Stimulated activated CD4-positive, alpha-beta T cell treated with anti-CD3 and anti-CD28 coated beads, Interleukin-1b, Interleukin-23, amount 100 ng/mL, for 24 hours (primary cell): ENCODE results near the gene MSRB2.
A peak's percentile ranks its signal among the peaks of the same experiment; 100 is the strongest.
"Not testable (repeated sequence)": the region's sequence is repeated elsewhere in the genome, so short reads cannot be mapped to it uniquely, and the experiment has no call there.

ENCODE experiments used
- DNase-seq, 4 experiments: peaks; one replicate each; pipeline ENCODE4 v3.0.0-alpha.2; 2020; ENCODE audit warnings: low read depth in 4 of 4, low spot score in 1 of 4

Gene MSRB2

GRCh38 chr10:23070092-23070912 is 25.1 kb upstream of the MSRB2 start:
- not testable (repeated sequence) for DNase-seq

DNA sequence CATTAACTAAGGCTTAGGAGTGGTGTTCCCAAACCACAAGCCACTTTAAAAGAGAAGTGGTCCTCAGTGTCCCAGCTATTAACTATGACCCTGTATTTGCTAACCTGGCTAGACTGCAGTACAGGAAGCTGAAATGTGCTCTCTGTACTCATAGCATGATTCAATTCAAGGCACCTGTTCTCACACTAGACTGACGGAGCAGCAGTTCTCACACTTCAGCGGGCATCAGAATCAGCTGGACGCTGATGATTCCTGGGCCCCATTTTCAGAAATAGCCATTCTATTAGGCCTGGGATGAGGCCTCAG is 24.5 kb upstream of the MSRB2 start:
- no peak for DNase-seq

DNA sequence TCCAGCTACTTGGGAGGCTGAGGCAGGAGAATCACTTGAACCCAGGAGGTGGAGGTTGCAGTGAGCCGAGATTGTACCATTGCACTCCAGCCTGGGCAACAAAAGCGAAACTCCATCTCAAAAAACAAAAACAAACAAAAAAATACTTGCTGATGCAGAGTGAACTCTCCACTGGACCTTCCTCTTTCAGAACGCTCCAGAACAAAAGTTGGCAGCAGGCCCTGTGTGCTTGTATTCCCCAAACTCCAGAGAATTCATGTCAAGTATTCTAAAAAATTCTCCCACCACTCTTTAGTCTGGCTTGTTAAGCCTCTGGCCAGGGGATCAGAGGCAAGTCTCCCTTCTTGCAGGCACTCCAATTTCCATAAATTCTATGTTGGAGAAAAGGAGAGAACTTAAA is 22.8 kb upstream of the MSRB2 start:
- not testable (repeated sequence) for DNase-seq

DNA sequence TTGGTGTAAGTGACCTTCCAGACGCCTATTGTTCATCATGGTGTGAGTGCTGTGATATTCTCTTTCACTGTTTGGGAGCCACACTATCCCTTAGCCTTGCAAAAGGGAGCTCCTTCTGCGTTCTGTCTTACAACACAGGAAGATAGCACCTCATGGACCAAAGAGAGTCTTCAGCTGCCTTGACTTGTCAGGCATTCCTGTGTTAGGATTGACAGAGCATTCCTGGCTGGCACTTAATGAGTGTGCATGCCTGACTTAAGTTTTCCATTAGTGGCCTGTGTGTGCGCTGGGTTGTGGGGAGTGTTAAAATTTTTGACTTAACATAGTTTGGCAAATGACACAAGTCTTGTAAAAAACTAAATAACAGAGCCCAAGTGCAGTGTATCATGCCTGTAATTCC is 21.9 kb upstream of the MSRB2 start:
- DNase-seq, result no peak

DNA sequence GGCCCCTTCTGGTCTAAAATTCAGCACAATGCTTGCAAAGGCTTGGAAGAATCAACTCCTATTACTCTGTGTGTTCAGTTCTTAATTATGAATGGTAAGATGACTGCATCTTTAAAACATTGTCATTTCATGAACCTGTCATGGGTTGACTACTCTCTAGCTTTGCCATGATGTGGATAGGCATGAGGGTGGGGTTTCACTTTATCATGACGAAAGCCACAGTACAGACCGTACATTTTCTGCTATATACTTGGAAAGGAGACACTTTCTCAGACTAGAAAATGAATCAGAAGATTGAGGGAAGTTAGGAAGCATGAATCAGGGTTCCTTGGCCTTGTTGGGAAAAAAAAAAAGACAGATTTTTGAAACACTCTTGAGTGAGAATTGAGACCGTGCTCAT is 19.7 kb upstream of the MSRB2 start:
- DNase-seq, result no peak

GRCh38 chr10:23078114-23078513 is 17.3 kb upstream of the MSRB2 start:
- DNase-seq, result no peak

GRCh38 chr10:23079700-23080099 is 15.7 kb upstream of the MSRB2 start:
- DNase-seq, result no peak

GRCh38 chr10:23080262-23080661 is 15.1 kb upstream of the MSRB2 start:
- DNase-seq, result no peak

DNA sequence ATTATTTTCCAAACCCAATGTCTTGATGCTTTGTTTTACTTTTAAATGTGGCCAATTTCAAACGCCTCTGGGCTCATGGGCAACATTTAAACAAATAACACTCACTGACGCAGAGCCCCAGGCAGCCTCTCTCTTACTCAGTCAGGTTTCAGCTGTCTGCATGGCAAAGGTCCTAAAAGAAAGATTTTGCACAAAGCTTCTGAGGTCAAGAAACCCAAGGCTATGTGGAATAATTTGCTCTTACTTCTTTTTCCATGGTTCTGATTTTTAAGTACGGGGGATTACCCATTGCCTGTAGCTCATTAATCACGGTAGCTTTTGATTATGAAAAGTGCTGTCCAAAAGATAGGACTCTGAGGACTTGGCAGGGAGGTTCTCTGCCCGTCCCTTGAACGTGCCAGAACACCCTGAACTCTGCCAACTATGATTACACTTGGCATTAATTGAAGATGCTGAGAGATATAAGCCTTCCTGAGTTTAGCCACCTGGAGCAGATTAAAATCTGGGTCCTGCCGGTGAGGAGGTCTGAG is 14.1 kb upstream of the MSRB2 start:
- no peak for DNase-seq

- DNase-seq, result no peak
These were observed 13.5 kb upstream of the MSRB2 start for GRCh38 chr10:23081891-23082290.

- no peak for DNase-seq
These were observed 6.8 kb upstream of the MSRB2 start for GRCh38 chr10:23088609-23089008.

DNA sequence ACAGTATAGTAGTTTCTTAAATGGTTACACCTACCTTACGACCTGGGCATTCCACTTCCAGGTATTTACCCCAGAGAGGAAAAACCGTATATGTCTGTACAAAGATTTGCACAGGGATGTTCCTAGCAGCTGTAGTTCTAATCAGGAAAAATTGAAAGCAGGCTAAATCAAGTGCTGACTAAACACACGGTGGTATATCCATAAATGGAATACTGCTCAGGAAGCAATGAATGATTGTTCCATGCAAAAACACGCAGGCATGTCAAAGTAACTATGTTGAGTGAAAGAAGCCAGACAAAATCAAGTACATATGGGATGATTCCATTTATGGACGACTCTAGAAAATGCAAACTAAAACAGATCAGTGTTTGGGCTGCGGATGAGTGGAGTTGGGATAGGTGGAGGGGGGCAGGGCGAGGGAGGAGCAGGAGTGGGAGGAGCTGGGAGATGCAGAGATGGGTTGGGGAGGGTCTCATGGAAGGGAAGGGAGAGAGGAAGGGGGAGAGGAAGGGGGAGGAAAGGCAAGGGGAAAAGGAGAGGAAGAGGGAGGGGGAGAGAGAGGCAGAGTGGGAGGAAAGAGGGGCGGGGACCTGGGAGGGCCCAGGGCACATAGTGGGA is 484 bp upstream of the MSRB2 start:
- no peak for DNase-seq

- DNase-seq, result peak in 2 of 4 experiments; percentile 2 to 19
These were observed 805 bp downstream of the MSRB2 start for GRCh38 chr10:23095966-23096801.

- DNase-seq, result no peak
These were observed 1.6 kb downstream of the MSRB2 start for GRCh38 chr10:23096802-23097549.

DNA sequence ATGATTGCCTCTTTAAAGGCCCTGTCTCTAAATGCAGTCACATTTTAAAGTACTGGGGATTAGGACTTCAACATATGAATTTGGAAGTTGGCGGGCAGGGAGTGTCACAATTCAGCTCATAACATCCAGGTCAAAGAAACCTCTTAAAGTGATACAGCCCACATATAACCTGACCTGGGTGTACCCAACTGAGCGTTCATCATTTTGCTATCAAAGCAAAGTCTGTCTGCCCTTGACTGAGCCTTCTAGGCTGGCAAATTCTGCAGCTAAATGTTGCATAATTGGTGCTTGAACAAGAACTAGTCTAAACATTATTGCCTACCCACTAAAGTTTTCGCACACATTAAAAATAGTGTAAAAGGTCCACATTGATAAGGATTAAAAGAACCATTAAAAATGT is 3.7 kb downstream of the MSRB2 start:
- no peak for DNase-seq

DNA sequence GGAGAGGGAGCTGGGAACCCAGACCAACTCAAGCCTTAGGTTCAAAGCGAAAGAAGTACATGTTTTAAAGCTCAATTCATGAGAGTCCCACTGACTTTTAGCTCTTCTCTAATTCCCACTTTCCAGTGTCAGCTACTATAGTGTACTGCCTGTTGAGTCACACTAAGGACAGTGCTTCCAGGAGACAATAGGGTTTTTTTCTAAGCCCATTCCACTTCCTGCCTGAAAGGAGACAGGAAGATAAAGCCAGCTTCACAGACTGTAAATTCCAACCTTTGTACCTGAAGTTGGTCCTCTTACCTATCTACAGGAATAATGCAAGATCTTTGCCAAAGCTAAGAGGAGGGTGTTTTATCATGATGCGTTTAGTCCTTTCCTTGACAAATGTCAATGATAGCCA is 4.4 kb downstream of the MSRB2 start:
- DNase-seq, result no peak

GRCh38 chr10:23100331-23101030 is 5.1 kb downstream of the MSRB2 start:
- no peak for DNase-seq

- no peak for DNase-seq
These were observed 11.1 kb downstream of the MSRB2 start for GRCh38 chr10:23106331-23107072.

DNA sequence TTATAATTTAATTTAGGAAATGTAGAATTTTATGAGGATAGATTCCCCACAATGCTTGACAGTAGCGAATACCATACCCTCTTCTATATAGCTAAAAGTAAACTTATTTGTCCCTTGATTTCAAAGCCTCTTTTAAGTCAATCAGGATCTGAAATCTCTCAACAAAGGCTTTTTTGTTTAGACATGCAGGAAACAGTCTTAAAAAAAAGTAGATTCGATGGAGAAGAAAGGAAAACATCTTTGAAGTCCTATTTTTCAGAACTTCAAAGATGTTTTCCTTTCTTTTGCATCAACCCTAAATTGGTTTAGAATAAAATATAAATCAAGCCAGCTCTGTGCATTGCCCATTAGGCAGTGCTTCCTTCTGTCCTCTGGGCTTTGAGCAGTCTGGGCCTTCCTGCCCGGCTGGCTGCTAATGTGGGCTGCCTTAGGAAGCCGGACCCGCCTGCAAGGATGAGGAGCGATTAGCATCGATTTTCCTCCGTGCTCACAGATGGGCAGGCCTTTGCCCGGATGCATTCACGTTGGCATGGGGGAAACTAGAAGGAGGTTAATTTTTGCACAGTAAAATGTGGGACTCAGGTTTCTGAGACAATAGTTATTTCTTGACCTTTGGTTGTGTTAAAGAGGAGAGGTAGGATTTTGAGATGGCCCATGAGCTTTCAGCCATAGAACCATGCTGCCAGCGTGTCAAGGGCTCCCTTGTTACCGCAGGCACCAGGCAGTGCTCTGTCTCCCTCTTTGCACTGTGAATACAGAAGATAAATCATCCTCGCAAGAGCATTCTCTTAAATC is 15.5 kb downstream of the MSRB2 start:
- DNase-seq, result no peak
